Astrocyte of the cerebellum (primary cell): Measurements from ENCODE around the gene MCCC1.

Experiments used
- DNase-seq: peaks from one replicate; pipeline ENCODE4 v3.0.0-alpha.2; 2011; ENCODE audit warnings: low read depth
- H3K4me3 ChIP-seq: 2 replicates; pipeline ENCODE4 v1.5.1; 2011; ENCODE audit warnings: mild to moderate bottlenecking, low read depth, low read length, moderate library complexity
- in situ Hi-C: cut with HindIII; loops from 2 replicates; pipeline ENCODE4 v1.10.0; 2017; ENCODE audit warnings: low sequenced_read_pairs
- TF ChIP-seq, protein P1 (sequence below): IDR thresholded peaks from 2 replicates; pipeline ENCODE4 v1.5.1; 2012; ENCODE audit warnings: low read length, low read depth, moderate library complexity, mild to moderate bottlenecking; ENCODE audit errors: missing control alignments

Gene MCCC1

DNA sequence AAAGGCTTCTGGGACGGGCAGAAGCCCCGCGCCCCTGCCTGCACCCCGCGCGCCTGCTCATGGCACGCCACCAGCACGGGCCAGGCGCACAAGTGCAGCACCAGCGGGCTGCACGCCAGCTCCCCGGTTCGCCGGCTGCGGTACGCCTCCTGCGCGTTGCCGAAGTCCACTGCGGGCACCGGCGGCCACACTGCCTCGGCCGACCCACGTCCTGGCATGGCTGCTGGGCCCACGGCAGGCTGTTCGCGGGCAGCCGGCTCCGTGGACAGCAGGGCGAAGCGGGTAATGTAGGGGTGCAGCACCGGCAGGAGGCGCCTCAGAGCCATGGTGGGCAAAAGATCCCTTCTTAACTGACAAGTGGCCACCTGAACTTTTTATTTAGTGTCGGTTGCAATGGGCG, 34.8 kb downstream of the MCCC1 start:
- in situ Hi-C loops: no loop called here
- no peak overlapping the region for H3K4me3 ChIP-seq
- DNase-seq: no peak
- TF ChIP-seq, protein P1, sequence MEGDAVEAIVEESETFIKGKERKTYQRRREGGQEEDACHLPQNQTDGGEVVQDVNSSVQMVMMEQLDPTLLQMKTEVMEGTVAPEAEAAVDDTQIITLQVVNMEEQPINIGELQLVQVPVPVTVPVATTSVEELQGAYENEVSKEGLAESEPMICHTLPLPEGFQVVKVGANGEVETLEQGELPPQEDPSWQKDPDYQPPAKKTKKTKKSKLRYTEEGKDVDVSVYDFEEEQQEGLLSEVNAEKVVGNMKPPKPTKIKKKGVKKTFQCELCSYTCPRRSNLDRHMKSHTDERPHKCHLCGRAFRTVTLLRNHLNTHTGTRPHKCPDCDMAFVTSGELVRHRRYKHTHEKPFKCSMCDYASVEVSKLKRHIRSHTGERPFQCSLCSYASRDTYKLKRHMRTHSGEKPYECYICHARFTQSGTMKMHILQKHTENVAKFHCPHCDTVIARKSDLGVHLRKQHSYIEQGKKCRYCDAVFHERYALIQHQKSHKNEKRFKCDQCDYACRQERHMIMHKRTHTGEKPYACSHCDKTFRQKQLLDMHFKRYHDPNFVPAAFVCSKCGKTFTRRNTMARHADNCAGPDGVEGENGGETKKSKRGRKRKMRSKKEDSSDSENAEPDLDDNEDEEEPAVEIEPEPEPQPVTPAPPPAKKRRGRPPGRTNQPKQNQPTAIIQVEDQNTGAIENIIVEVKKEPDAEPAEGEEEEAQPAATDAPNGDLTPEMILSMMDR: no peak

DNA sequence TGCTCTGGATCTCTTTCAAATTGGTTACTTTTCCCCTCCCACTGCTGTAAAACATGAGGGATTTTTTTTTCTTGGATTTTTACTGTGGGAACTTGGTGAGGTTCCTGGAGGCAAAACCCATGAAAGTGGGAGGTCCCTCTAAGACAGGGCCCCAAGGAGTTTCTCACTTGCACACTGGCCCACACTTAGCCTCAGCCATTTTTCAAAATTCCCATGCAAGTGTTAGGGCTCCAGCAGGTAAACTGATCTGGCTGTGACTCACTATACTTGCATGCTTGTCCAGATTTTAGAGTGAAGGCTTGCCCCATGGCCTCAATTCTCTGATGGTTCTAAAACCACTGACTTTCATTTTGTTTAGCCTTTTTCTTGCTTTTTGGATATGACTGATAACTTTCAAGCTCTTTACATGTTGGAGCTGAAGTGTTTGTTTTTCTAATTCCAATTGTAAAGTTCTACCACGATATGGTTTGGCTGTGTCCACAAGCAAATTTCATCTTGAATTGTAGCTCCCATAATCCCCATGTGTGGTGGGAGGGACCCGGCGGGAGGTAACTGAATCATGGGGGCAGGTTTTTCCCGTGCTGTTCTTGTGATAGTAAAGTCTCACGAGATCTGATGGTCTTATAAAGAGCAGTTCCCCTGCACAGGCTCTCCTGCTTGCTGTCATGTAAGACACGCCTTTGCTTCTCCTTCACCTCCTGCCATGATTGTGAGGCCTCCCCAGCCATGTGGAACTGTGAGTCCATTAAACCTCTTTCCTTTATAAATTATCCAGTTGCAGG, 37.7 kb downstream of the MCCC1 start:
- TF ChIP-seq, protein P1: no peak
- H3K4me3 ChIP-seq: no peak overlapping the region
- peak; percentile 18 for DNase-seq
- in situ Hi-C loops: no loop called here

DNA sequence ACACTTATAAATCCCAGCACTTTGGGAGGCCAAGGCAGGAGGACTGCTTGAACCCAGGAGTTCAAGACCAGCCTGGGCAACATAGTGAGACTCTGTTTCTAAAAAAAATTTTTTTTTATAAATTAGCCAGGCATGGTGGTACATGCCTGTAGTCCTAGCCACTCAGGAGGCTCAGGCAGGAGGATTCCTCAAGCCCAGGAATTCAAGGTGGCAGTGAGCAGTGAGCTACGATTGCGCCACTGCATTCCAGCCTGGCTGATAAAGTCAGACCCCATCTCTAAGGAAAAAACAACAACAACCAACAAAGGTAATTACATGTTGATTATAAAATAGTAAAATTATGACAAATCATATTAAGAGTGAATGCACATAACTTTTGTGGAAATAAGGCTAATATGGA, 40.9 kb downstream of the MCCC1 start:
- DNase-seq: no peak
- no peak overlapping the region for H3K4me3 ChIP-seq
- TF ChIP-seq, protein P1: no peak
- in situ Hi-C loops: no loop called here

DNA sequence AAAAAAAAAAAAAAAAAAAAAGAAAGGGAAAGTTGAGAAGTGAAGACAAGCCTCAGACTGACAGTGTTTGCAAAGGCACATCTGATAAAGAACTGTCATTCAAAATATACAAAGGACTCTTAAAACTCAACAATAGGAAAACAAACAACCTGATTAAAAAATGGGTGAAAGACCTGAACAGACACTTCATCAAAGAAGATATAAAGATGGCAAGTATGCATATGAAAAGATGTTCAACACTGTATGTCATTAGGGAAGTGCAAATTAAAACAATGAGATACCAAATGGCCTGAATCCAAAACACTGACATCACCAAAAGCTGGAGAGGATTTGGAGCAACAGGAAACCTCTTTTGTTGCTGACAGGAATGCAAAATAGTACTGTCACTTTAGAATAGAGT, 48.6 kb downstream of the MCCC1 start:
- TF ChIP-seq, protein P1: no peak
- DNase-seq: no peak
- in situ Hi-C loops: no loop called here
- no peak overlapping the region for H3K4me3 ChIP-seq

DNA sequence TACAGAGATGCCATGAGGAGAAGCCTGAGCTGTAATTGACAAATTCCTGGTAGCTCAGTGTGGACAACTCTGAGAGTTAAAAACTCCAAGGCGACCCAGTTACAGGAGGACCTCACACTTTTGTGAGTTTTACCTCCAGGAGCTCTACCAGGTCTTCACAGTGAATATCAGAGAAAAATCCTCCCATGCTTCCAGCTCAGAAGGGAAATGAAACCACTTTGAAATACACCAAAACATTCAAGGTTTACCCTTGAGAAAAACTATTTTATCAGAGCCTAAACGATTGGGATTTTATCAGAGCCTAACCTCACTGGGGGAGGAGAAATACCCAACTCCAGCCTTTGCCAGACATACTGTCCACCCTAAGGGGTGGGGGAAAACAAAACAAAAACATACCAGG, 52.4 kb downstream of the MCCC1 start:
- no peak for DNase-seq
- TF ChIP-seq, protein P1: no peak
- H3K4me3 ChIP-seq: no peak overlapping the region
- in situ Hi-C loops: no loop called here

DNA sequence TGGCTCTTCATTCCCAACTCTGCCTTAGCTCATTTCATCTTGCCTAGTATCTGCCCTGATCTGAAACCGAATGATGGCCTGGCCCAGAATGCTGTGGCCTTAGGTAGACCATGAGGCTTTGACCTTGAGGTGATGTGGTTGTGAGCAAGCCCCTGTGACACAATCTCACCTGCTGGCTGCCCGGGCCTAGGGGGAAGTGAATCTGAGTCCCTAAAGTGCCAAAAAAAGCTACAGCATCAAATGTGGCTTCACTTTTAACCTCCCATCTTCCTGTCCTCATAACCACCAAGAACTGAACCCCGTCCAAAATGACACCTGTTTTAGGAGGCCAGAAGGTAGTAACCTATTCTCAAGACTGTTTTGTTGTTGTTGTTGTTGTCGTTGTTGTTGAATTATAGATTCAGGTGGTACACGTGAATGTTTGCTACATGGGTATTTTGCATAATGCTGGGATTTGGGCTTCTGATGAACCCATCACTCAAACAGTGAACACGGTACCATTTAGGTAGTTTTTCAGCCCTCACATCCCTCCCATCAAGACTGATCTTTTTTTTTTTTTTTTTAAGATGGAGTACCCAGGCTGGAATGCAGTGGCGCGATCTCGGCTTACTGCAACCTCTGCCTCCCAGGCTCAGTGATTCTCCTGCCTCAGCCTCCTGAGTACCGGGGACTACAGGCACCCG, 54.6 kb downstream of the MCCC1 start:
- in situ Hi-C loops: no loop called here
- no peak for DNase-seq
- TF ChIP-seq, protein P1: no peak
- H3K4me3 ChIP-seq: no peak overlapping the region
